HepG2 (cell line): ENCODE data around the gene CBFA2T2. TPM values are rescaled to one million over a fixed set of nuclear protein-coding genes. Genes with fewer than 3 reads are reported as not detected.

ENCODE experiments used
- ATF6 ChIP-seq: sonication (generic); formaldehyde crosslinking; conservative IDR thresholded peaks from 2 replicates; pipeline ENCODE4 v1.4.0; 2020; ENCODE audit warnings: missing genetic modification reagents
- E2F2 ChIP-seq: sonication (generic); formaldehyde crosslinking; IDR thresholded peaks from 2 replicates; pipeline ENCODE4 v1.4.0; 2020; ENCODE audit warnings: missing genetic modification reagents, borderline replicate concordance
- PAF1 ChIP-seq: IDR thresholded peaks from 2 replicates; pipeline ENCODE4 v1.6.1; 2016; ENCODE audit warnings: missing genetic modification reagents, missing compliant biosample characterization
- PLSCR1 ChIP-seq: sonication (generic); formaldehyde crosslinking; IDR thresholded peaks from 2 replicates; pipeline ENCODE4 v1.5.0; 2020; ENCODE audit warnings: missing genetic modification reagents, mild to moderate bottlenecking, borderline replicate concordance
- TFE3 ChIP-seq: IDR thresholded peaks from 2 replicates; pipeline ENCODE4 v1.6.1; 2016
- TGIF2 ChIP-seq: IDR thresholded peaks from 2 replicates; pipeline ENCODE4 v1.6.1; 2016; ENCODE audit warnings: control low read depth, missing compliant biosample characterization
- TSC22D2 ChIP-seq: sonication (generic); formaldehyde crosslinking; IDR thresholded peaks from 2 replicates; pipeline ENCODE4 v1.5.1; 2020; ENCODE audit warnings: missing genetic modification reagents, mild to moderate bottlenecking, borderline replicate concordance
- ZHX1 ChIP-seq: sonication (generic); formaldehyde crosslinking; IDR thresholded peaks from 2 replicates; pipeline ENCODE4 v1.8.1; 2022; ENCODE audit warnings: low read depth, mild to moderate bottlenecking, missing genetic modification reagents
- ZNF251 ChIP-seq: sonication (generic); formaldehyde crosslinking; IDR thresholded peaks from 2 replicates; pipeline ENCODE4 v1.9.0; 2021; ENCODE audit warnings: mild to moderate bottlenecking, missing genetic modification reagents
- ZNF264 ChIP-seq: sonication (generic); formaldehyde crosslinking; IDR thresholded peaks from 2 replicates; pipeline ENCODE4 v1.4.0; 2020; ENCODE audit warnings: missing genetic modification reagents
- ZNF510 ChIP-seq: sonication (generic); formaldehyde crosslinking; IDR thresholded peaks from 2 replicates; pipeline ENCODE4 v1.4.0; 2020; ENCODE audit warnings: low read depth, mild to moderate bottlenecking, missing genetic modification reagents
- ZNF670 ChIP-seq: sonication (generic); formaldehyde crosslinking; IDR thresholded peaks from 2 replicates; pipeline ENCODE4 v1.8.0; 2022; ENCODE audit warnings: mild to moderate bottlenecking, missing genetic modification reagents, borderline replicate concordance
- ZNF83 ChIP-seq: sonication (generic); formaldehyde crosslinking; IDR thresholded peaks from 2 replicates; pipeline ENCODE4 v1.4.0; 2020; ENCODE audit warnings: missing genetic modification reagents, mild to moderate bottlenecking, borderline replicate concordance
- polyA plus RNA-seq, 8 experiments: library from polyadenylated mRNA; depleted of rRNA in 3 of 8; stranded (reverse) in 7 of 8; unstranded in 1 of 8; fragments of >200 nt; fragmentation: Illumina TruSeq in 4 of 8; extraction: Trizol in 4 of 8; gene quantifications; 2 replicates each; pipeline versions ENCODE4 v1.2.1 to v1.2.3, GENCODE V29; 2011 to 2016; ENCODE audit warnings: low read depth in 4 of 8, missing spikeins in 1 of 8, mixed read lengths in 1 of 8; ENCODE audit not compliant: insufficient read depth in 1 of 8
- total RNA-seq, 5 experiments: library from RNA; depleted of rRNA; stranded (reverse); fragments of >200 nt; fragmentation: Illumina TruSeq; extraction: Trizol; gene quantifications; 2 replicates each; pipeline ENCODE4 v1.2.3, GENCODE V29; 2016; ENCODE audit warnings: low read depth in 1 of 5

The CBFA2T2 gene
- total and polyA plus RNA-seq, 2 of the 13 experiments (the other 11 are each of a cell fraction or from before 2014, with no cell fraction given) = 6.3 to 21.2 TPM

- TF ChIP-seq ATF6 (CRISPR knock-in tag) (0 out of 2 replicates have a peak, but pooled peaks have one; percentile 25), E2F2 (CRISPR knock-in tag) (no peak), ZNF83 (CRISPR knock-in tag) (no peak), TGIF2 (CRISPR knock-in tag) (no peak), ZNF670 (no peak), PLSCR1 (CRISPR knock-in tag) (no peak), ZNF264 (CRISPR knock-in tag) (no peak), PAF1 (CRISPR knock-in tag) (no peak), ZNF510 (CRISPR knock-in tag) (no peak), ZNF251 (CRISPR knock-in tag) (no peak), TSC22D2 (CRISPR knock-in tag) (no peak), TFE3 (CRISPR knock-in tag) (no peak), ZHX1 (CRISPR knock-in tag) (no peak)
Observed at GRCh38 chr20:33554914-33555420, 65.1 kb downstream of the CBFA2T2 start (continued).
